ENCODE results near the gene TNK1. TPM values are rescaled to one million over a fixed set of nuclear protein-coding genes. Genes with fewer than 3 reads are reported as not detected.

Gene TNK1
- total RNA-seq, 1 experiment from 2014 or later = 16.8 TPM

DNA sequence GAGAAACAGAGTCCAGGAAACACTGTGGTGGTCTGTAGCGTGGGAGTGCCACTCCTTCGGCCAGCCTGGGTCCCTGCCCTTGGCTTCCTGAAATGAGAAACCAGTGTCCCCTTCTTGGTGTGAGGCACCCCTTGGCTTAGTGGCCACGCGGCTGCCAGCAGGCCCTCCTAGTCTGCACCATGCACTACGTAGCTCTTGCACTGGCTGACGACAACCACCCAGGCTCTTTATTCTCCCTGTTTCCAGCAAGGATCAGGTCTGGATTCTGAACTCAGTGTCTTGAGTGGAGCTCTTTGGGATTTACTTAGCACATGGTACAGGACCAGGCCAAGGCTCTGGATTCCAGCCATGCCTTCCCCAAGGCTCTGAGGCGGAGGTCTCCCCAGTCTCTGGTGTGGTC is 46.7 kb downstream of the TNK1 start:
- no peak for TF ChIP-seq POLR2A (IDR thresholded peaks at IDR 0.05; ENCODE audit: borderline replicate concordance, extremely low read depth, insufficient read depth, insufficient read length)
- no peak for TF ChIP-seq CEBPB (IDR thresholded peaks at IDR 0.05; ENCODE audit: low read depth)
- TF ChIP-seq, protein P1, sequence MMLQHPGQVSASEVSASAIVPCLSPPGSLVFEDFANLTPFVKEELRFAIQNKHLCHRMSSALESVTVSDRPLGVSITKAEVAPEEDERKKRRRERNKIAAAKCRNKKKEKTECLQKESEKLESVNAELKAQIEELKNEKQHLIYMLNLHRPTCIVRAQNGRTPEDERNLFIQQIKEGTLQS (IDR thresholded peaks at IDR 0.05) = no peak
- no peak for TF ChIP-seq JUND (IDR thresholded peaks at IDR 0.05)
- no peak for TF ChIP-seq YY1 (IDR thresholded peaks at IDR 0.05; ENCODE audit: extremely low read depth, insufficient replicate concordance, low read depth, low read length)
- TF ChIP-seq, protein P2, sequence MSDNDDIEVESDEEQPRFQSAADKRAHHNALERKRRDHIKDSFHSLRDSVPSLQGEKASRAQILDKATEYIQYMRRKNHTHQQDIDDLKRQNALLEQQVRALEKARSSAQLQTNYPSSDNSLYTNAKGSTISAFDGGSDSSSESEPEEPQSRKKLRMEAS (IDR thresholded peaks at IDR 0.05) = no peak
- no peak for TF ChIP-seq POLR2AphosphoS5 (IDR thresholded peaks at IDR 0.05; ENCODE audit: low read depth, low read length)
- no peak for TF ChIP-seq TCF7L2 (IDR thresholded peaks at IDR 0.05; ENCODE audit: borderline replicate concordance, extremely low read depth, insufficient read depth, insufficient read length)
- TF ChIP-seq ZNF274 (IDR thresholded peaks at IDR 0.05; ENCODE audit: low read depth, low read length) = no peak
- TF ChIP-seq CBX3 (IDR thresholded peaks at IDR 0.05; ENCODE audit: low read depth) = no peak
- no peak for TF ChIP-seq EZH2phosphoT487 (IDR thresholded peaks at IDR 0.05; ENCODE audit: borderline replicate concordance)
- TF ChIP-seq ELF1 (IDR thresholded peaks at IDR 0.05; ENCODE audit: borderline replicate concordance, low read depth) = no peak
- TF ChIP-seq FOSL1 (IDR thresholded peaks at IDR 0.05; ENCODE audit: low read depth) = no peak
- TF ChIP-seq, protein P3, sequence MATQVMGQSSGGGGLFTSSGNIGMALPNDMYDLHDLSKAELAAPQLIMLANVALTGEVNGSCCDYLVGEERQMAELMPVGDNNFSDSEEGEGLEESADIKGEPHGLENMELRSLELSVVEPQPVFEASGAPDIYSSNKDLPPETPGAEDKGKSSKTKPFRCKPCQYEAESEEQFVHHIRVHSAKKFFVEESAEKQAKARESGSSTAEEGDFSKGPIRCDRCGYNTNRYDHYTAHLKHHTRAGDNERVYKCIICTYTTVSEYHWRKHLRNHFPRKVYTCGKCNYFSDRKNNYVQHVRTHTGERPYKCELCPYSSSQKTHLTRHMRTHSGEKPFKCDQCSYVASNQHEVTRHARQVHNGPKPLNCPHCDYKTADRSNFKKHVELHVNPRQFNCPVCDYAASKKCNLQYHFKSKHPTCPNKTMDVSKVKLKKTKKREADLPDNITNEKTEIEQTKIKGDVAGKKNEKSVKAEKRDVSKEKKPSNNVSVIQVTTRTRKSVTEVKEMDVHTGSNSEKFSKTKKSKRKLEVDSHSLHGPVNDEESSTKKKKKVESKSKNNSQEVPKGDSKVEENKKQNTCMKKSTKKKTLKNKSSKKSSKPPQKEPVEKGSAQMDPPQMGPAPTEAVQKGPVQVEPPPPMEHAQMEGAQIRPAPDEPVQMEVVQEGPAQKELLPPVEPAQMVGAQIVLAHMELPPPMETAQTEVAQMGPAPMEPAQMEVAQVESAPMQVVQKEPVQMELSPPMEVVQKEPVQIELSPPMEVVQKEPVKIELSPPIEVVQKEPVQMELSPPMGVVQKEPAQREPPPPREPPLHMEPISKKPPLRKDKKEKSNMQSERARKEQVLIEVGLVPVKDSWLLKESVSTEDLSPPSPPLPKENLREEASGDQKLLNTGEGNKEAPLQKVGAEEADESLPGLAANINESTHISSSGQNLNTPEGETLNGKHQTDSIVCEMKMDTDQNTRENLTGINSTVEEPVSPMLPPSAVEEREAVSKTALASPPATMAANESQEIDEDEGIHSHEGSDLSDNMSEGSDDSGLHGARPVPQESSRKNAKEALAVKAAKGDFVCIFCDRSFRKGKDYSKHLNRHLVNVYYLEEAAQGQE (IDR thresholded peaks at IDR 0.05; ENCODE audit: low read depth) = no peak
- no peak for TF ChIP-seq SP1 (IDR thresholded peaks at IDR 0.05; ENCODE audit: low read depth)
- no peak for TF ChIP-seq SRF (IDR thresholded peaks at IDR 0.05; ENCODE audit: low read depth)
- no peak for TF ChIP-seq ZFX (IDR thresholded peaks at IDR 0.05)
- no peak for TF ChIP-seq EGR1 (IDR thresholded peaks at IDR 0.05; ENCODE audit: low read depth)
- TF ChIP-seq RAD21 (IDR thresholded peaks at IDR 0.05; ENCODE audit: low read depth) = no peak

More for the DNA sequence above, 46.7 kb downstream of the TNK1 start:
- no peak overlapping the region for H3K9ac ChIP-seq (ENCODE audit: low read length)
- H4K20me1 ChIP-seq (ENCODE audit: insufficient read depth) = no peaks in the 10 kb centered on the region
- no peak overlapping the region for H3K4me3 ChIP-seq (replicated peaks in 1 of 2; ENCODE audit: low read depth in 1 of 2, low read length in 2 of 2)
- DNase-seq (ENCODE audit: low read depth, low spot score) (no peak), ATAC-seq (no peak)
- BruUV-seq (replicated peaks) = no TSS peak
- H2AFZ ChIP-seq (ENCODE audit: low read depth, low read length, poor library complexity, severe bottlenecking) = no peak overlapping the region
- intact Hi-C loops (cut with micrococcal nuclease) = no loop called here
- no peaks in the 10 kb centered on the region for H3K27me3 ChIP-seq (ENCODE audit: insufficient read depth, low read length)
- ChIA-PET POLR2A (no interaction called here), CTCF (no interaction called here), RAD21 (ENCODE audit: low non-redundant PET in 1 of 2, low total read pairs in 2 of 2, uncharacterized antibody in 2 of 2, unreplicated experiment in 2 of 2) (no interaction called here)
- H3K9me2 ChIP-seq (ENCODE audit: insufficient read depth) = no peaks in the 10 kb centered on the region
- no peaks in the 10 kb centered on the region for H3K79me2 ChIP-seq (ENCODE audit: insufficient read depth, low read length)
- no peak overlapping the region for H3K27ac ChIP-seq (ENCODE audit: low read depth, low read length)
- no peaks in the 10 kb centered on the region for H3K4me1 ChIP-seq (ENCODE audit: control insufficient read depth in 1 of 2, insufficient read depth in 2 of 2, low read length in 2 of 2)
- no peak overlapping the region for H3K4me2 ChIP-seq (ENCODE audit: low read length)
- H3K9me3 ChIP-seq (ENCODE audit: control insufficient read depth in 1 of 2, insufficient read depth in 1 of 2, low read depth in 1 of 2, low read length in 2 of 2) = no peaks in the 10 kb centered on the region; a peak in 1 of 4 replicates
- no peaks in the 10 kb centered on the region for H3K36me3 ChIP-seq (ENCODE audit: control insufficient read depth in 1 of 2, insufficient read depth in 2 of 2, low read length in 2 of 2)

All from HCT116 (cell line).